GM12878 (cell line): ENCODE results near the gene C1D. TPM values are rescaled to one million over a fixed set of nuclear protein-coding genes. Genes with fewer than 3 reads are reported as not detected.

Experiments
- BACH1 ChIP-seq: fragments of 450-650 bp; IDR thresholded peaks from 2 replicates; pipeline ENCODE4 v1.6.1; 2017; ENCODE audit warnings: mild to moderate bottlenecking, borderline replicate concordance
- BMI1 ChIP-seq: fragments of 450-650 bp; IDR thresholded peaks from 2 replicates; pipeline ENCODE4 v1.6.1; 2016; ENCODE audit warnings: mild to moderate bottlenecking, moderate library complexity, borderline replicate concordance
- CBX3 ChIP-seq: fragments of 200-600 bp; sonication (generic); IDR thresholded peaks from 2 replicates; pipeline ENCODE4 v1.6.1; 2016; ENCODE audit warnings: low read depth, borderline replicate concordance
- CBX5 ChIP-seq: sonication (generic); IDR thresholded peaks from 2 replicates; pipeline ENCODE4 v1.6.1; 2016; ENCODE audit warnings: low read depth, moderate library complexity, mild to moderate bottlenecking, inconsistent platforms
- CEBPB ChIP-seq, 2 experiments: fragments of 150-350 bp in 1 of 2; IDR thresholded peaks; 2 replicates each; pipeline ENCODE4 v1.6.1; 2012 to 2014; ENCODE audit warnings: low read depth in 2 of 2, low read length in 2 of 2, borderline replicate concordance in 1 of 2, inconsistent platforms in 1 of 2
- CHD1 ChIP-seq: IDR thresholded peaks from 2 replicates; pipeline ENCODE4 v1.6.1; 2012; ENCODE audit warnings: low read depth, low read length, improper control_type of control experiment
- EED ChIP-seq: sonication (generic); IDR thresholded peaks from 2 replicates; pipeline ENCODE4 v1.6.1; 2016; ENCODE audit warnings: antibody characterized with exemption, low read depth
- ESRRA ChIP-seq: IDR thresholded peaks from 2 replicates; pipeline ENCODE4 v1.6.1; 2012; ENCODE audit warnings: mild to moderate bottlenecking, low read length, improper control_type of control experiment
- HDAC6 ChIP-seq: fragments of 200-600 bp; sonication (generic); IDR thresholded peaks from one replicate; pipeline ENCODE4 v1.8.0; 2017; ENCODE audit warnings: antibody characterized with exemption; ENCODE audit not compliant: unreplicated experiment
- MXI1 ChIP-seq: fragments of 150-350 bp; IDR thresholded peaks from 2 replicates; pipeline ENCODE4 v1.6.1; 2011; ENCODE audit warnings: low read depth, mild to moderate bottlenecking, inconsistent platforms, low read length, improper control_type of control experiment
- NBN ChIP-seq: fragments of 450-650 bp; IDR thresholded peaks from 2 replicates; pipeline ENCODE4 v1.6.1; 2016
- NFIC ChIP-seq: IDR thresholded peaks from 2 replicates; pipeline ENCODE4 v1.6.1; 2012; ENCODE audit warnings: low read depth, mild to moderate bottlenecking, inconsistent platforms, low read length, moderate library complexity
- NR2C2 ChIP-seq: IDR thresholded peaks from 2 replicates; pipeline ENCODE4 v1.6.1; 2011; ENCODE audit warnings: borderline replicate concordance, low read depth; ENCODE audit not compliant: control insufficient read depth, insufficient read length
- PAX5 ChIP-seq: IDR thresholded peaks from 2 replicates; pipeline ENCODE4 v1.6.1; 2011; ENCODE audit warnings: low read depth, low read length, borderline replicate concordance
- PAX8 ChIP-seq: fragments of 450-650 bp; IDR thresholded peaks from 2 replicates; pipeline ENCODE4 v1.6.1; 2017; ENCODE audit warnings: mild to moderate bottlenecking, moderate library complexity
- POLR2A ChIP-seq: IDR thresholded peaks from 2 replicates; pipeline ENCODE4 v1.6.1; 2011; ENCODE audit warnings: low read depth, mild to moderate bottlenecking, low read length
- PRDM15 ChIP-seq: fragments of 450-650 bp; formaldehyde crosslinking; IDR thresholded peaks from 2 replicates; pipeline ENCODE4 v1.4.0; 2020; ENCODE audit warnings: mild to moderate bottlenecking, moderate library complexity
- SREBF2 ChIP-seq: IDR thresholded peaks from 2 replicates; pipeline ENCODE4 v1.6.1; 2012; ENCODE audit warnings: mild to moderate bottlenecking, low read length
- SUZ12 ChIP-seq: fragments of 200-600 bp; sonication (generic); IDR thresholded peaks from one replicate; pipeline ENCODE4 v1.6.1; 2018; ENCODE audit warnings: antibody characterized with exemption, mild to moderate bottlenecking; ENCODE audit not compliant: unreplicated experiment
- ZNF207 ChIP-seq: fragments of 450-650 bp; IDR thresholded peaks from 2 replicates; pipeline ENCODE4 v1.6.1; 2014; ENCODE audit warnings: antibody characterized with exemption, mild to moderate bottlenecking, borderline replicate concordance
- ZNF274 ChIP-seq: IDR thresholded peaks from one replicate; pipeline ENCODE4 v1.8.0; 2011; ENCODE audit not compliant: insufficient read length, insufficient read depth
- ZNF622 ChIP-seq: fragments of 450-650 bp; IDR thresholded peaks from 2 replicates; pipeline ENCODE4 v1.6.1; 2017; ENCODE audit warnings: mild to moderate bottlenecking, inconsistent platforms
- ZZZ3 ChIP-seq: IDR thresholded peaks from 2 replicates; pipeline ENCODE4 v1.6.1; 2011; ENCODE audit warnings: low read depth; ENCODE audit not compliant: control insufficient read depth, insufficient read length
- polyA plus RNA-seq, 11 experiments: library from polyadenylated mRNA; depleted of rRNA in 4 of 11; unstranded in 6 of 11; stranded (reverse) in 5 of 11; fragments of >200 nt; fragmentation: Nextera tagmentation in 4 of 11; fragmentation: Illumina TruSeq in 1 of 11; extraction: Ambion mirVana in 4 of 11; extraction: Trizol in 1 of 11; gene quantifications; 1 replicate in 1 of 11; 2 replicates in 10 of 11; pipeline versions ENCODE4 v1.2.1 to v1.2.3, GENCODE V29; 2011 to 2016; ENCODE audit warnings: inconsistent platforms in 2 of 11, missing spikeins in 2 of 11, low read depth in 1 of 11
- total RNA-seq, 4 experiments: library from RNA; depleted of rRNA in 3 of 4; stranded (reverse); fragments of >200 nt in 3 of 4; fragmentation: Illumina TruSeq in 1 of 4; extraction: Trizol in 1 of 4; gene quantifications; 2 replicates each; pipeline versions ENCODE4 v1.2.1 to v1.2.3, GENCODE V29; 2013 to 2021
- TF ChIP-seq, protein P1 (sequence below): IDR thresholded peaks from 2 replicates; pipeline ENCODE4 v1.6.1; 2012; ENCODE audit warnings: low read depth, low read length, improper control_type of control experiment
- TF ChIP-seq, protein P2 (sequence below): fragments of 450-650 bp; IDR thresholded peaks from 2 replicates; pipeline ENCODE4 v1.6.1; 2017; ENCODE audit warnings: low read depth, mild to moderate bottlenecking, moderate library complexity
- TF ChIP-seq, protein P3 (sequence below): IDR thresholded peaks from 2 replicates; pipeline ENCODE4 v1.6.1; 2012; ENCODE audit warnings: low read depth, low read length, improper control_type of control experiment

C1D gene
- total and polyA plus RNA-seq, 10 of the 15 experiments (the other 5 are each of a cell fraction or from before 2014, with no cell fraction given): 18.9 to 152 (median 59.1) TPM

DNA sequence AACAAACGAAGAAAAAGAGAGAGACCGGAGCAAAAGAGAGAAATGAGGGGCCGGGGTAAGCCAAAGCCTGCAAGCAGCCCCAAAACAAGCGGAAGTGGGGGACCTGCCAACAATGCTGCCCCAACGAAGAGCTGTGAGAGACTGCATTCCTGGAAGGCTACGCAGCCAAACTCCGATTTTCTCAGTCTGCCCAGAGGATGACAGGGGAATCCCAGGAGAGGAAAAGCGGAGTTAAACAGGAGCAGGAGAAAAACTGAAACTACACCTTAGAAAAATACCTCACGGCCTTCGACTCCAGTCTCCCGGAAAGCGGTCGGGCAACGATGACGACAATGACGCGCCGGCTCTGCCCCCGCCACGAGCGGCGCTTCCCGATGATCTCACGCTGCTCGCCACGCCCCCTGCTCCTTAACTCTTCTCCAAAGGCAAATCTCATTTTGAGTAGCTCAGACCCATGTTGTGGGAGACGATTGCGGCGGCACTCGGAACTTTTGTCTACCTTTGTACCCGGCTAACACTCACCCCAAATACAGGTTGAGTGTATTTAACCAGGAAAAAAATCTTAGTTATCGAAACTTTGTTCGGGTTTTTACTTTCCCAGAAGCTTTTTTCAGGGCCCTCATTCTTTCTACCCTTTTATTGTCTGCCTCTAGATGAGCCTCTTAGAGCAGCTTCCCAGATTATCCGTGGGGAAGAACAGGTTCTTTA is at the start of gene C1D (continued):
- TF ChIP-seq ZNF274: no peak
- no peak for TF ChIP-seq CEBPB (IDR thresholded peaks at IDR 0.05; ENCODE audit: borderline replicate concordance in 1 of 2, low read depth in 2 of 2, low read length in 2 of 2)
- no peak for TF ChIP-seq SUZ12
- peak; percentile 61; the same call in 1 of the 2 replicates for TF ChIP-seq EED
- TF ChIP-seq ESRRA: no peak
- TF ChIP-seq, protein P1, sequence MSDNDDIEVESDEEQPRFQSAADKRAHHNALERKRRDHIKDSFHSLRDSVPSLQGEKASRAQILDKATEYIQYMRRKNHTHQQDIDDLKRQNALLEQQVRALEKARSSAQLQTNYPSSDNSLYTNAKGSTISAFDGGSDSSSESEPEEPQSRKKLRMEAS: peak; percentile 79; the same call in 1 of the 2 replicates
- TF ChIP-seq SREBF2: no peak
- peak; percentile 74 for TF ChIP-seq POLR2A
- no peak for TF ChIP-seq BMI1
- TF ChIP-seq CHD1: no peak
- no peak for TF ChIP-seq BACH1
- TF ChIP-seq HDAC6: no peak
- no peak for TF ChIP-seq CBX5
- TF ChIP-seq, protein P2, sequence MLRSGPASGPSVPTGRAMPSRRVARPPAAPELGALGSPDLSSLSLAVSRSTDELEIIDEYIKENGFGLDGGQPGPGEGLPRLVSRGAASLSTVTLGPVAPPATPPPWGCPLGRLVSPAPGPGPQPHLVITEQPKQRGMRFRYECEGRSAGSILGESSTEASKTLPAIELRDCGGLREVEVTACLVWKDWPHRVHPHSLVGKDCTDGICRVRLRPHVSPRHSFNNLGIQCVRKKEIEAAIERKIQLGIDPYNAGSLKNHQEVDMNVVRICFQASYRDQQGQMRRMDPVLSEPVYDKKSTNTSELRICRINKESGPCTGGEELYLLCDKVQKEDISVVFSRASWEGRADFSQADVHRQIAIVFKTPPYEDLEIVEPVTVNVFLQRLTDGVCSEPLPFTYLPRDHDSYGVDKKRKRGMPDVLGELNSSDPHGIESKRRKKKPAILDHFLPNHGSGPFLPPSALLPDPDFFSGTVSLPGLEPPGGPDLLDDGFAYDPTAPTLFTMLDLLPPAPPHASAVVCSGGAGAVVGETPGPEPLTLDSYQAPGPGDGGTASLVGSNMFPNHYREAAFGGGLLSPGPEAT: peak; percentile 96
- TF ChIP-seq PRDM15 (CRISPR knock-in tag): no peak
- no peak for TF ChIP-seq NR2C2
- TF ChIP-seq, protein P3, sequence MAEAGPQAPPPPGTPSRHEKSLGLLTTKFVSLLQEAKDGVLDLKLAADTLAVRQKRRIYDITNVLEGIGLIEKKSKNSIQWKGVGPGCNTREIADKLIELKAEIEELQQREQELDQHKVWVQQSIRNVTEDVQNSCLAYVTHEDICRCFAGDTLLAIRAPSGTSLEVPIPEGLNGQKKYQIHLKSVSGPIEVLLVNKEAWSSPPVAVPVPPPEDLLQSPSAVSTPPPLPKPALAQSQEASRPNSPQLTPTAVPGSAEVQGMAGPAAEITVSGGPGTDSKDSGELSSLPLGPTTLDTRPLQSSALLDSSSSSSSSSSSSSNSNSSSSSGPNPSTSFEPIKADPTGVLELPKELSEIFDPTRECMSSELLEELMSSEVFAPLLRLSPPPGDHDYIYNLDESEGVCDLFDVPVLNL: no peak
- TF ChIP-seq MXI1: peak; percentile 72; the same call in 1 of the 2 replicates
- TF ChIP-seq PAX5: peak; percentile 93
- TF ChIP-seq ZNF622: no peak
- peak; percentile 98 for TF ChIP-seq NBN
- no peak for TF ChIP-seq CBX3
- no peak for TF ChIP-seq PAX8
- TF ChIP-seq ZNF207: no peak
- peak; percentile 45; the same call in 1 of the 2 replicates for TF ChIP-seq NFIC
- TF ChIP-seq ZZZ3: no peak
